Gastrocnemius medialis (tissue), 4 donors: ENCODE data around the gene GCNA.

ENCODE experiments used
- CTCF ChIP-seq, 5 experiments: fragments of 450-650 bp in 3 of 5; fragments of 200-600 bp in 2 of 5; sonication (generic) in 2 of 5; IDR thresholded peaks in 4 of 5; conservative IDR thresholded peaks in 1 of 5; 1 replicate in 4 of 5; 2 replicates in 1 of 5; pipeline ENCODE4 v1.5.1; 2016 to 2019; ENCODE audit warnings: antibody characterized with exemption in 5 of 5, mild to moderate bottlenecking in 3 of 5, moderate library complexity in 3 of 5
- POLR2A ChIP-seq, 2 donors: fragments of 450-650 bp; IDR thresholded peaks; one replicate each; pipeline ENCODE4 v1.6.1; 2017; ENCODE audit warnings: antibody characterized with exemption in 2 of 2, mild to moderate bottlenecking in 2 of 2, moderate library complexity in 2 of 2

GRCh38 chrX:71577682-71578081, 555 bp upstream of the GCNA start:
- TF ChIP-seq CTCF (IDR thresholded peaks at IDR 0.05 in 4 of 5, conservative IDR thresholded peaks at IDR 0.05 in 1 of 5) = no peak
- TF ChIP-seq POLR2A (IDR thresholded peaks at IDR 0.05) = no peak
